HEK293 (cell line): ENCODE results near the gene TRIM2.

ENCODE experiments used
- MZF1 ChIP-seq: fragments of 450-650 bp; formaldehyde crosslinking; IDR thresholded peaks from 2 replicates; pipeline ENCODE4 v1.5.1; 2017; ENCODE audit warnings: missing biosample characterization, missing genetic modification characterization, borderline replicate concordance
- RBAK ChIP-seq: fragments of 450-650 bp; formaldehyde crosslinking; IDR thresholded peaks from 2 replicates; pipeline ENCODE4 v1.5.1; 2016; ENCODE audit warnings: missing biosample characterization, missing genetic modification characterization
- SP7 ChIP-seq: fragments of 450-650 bp; formaldehyde crosslinking; IDR thresholded peaks from 2 replicates; pipeline ENCODE4 v1.5.1; 2016; ENCODE audit warnings: missing biosample characterization, missing genetic modification characterization
- TRIM28 ChIP-seq: IDR thresholded peaks from 2 replicates; pipeline ENCODE4 v1.6.1; 2011; ENCODE audit warnings: low read length, control low read depth, borderline replicate concordance
- ZFP41 ChIP-seq: fragments of 450-650 bp; formaldehyde crosslinking; IDR thresholded peaks from 2 replicates; pipeline ENCODE4 v1.5.1; 2016; ENCODE audit warnings: missing biosample characterization, missing genetic modification characterization, borderline replicate concordance
- ZIC2 ChIP-seq: fragments of 450-650 bp; formaldehyde crosslinking; IDR thresholded peaks from 2 replicates; pipeline ENCODE4 v1.5.1; 2016; ENCODE audit warnings: missing biosample characterization, missing genetic modification characterization
- ZNF211 ChIP-seq: fragments of 450-650 bp; formaldehyde crosslinking; IDR thresholded peaks from 2 replicates; pipeline ENCODE4 v1.5.1; 2016; ENCODE audit warnings: low read depth, missing biosample characterization, missing genetic modification characterization
- ZNF341 ChIP-seq: fragments of 450-650 bp; formaldehyde crosslinking; IDR thresholded peaks from 2 replicates; pipeline ENCODE4; 2016; ENCODE audit warnings: low read depth, missing biosample characterization, missing genetic modification characterization
- ZNF366 ChIP-seq: fragments of 450-650 bp; formaldehyde crosslinking; conservative IDR thresholded peaks from 2 replicates; pipeline ENCODE4 v1.5.1; 2016; ENCODE audit warnings: missing biosample characterization, missing genetic modification characterization
- ZNF391 ChIP-seq: fragments of 450-650 bp; formaldehyde crosslinking; IDR thresholded peaks from 2 replicates; pipeline ENCODE4 v1.5.1; 2016; ENCODE audit warnings: low read depth, missing biosample characterization, missing genetic modification characterization, borderline replicate concordance
- ZNF423 ChIP-seq: fragments of 450-650 bp; formaldehyde crosslinking; IDR thresholded peaks from 2 replicates; pipeline ENCODE4 v1.5.1; 2016; ENCODE audit warnings: missing biosample characterization, missing genetic modification characterization
- ZNF555 ChIP-seq: fragments of 450-650 bp; formaldehyde crosslinking; conservative IDR thresholded peaks from 2 replicates; pipeline ENCODE4 v1.5.1; 2017; ENCODE audit warnings: missing biosample characterization, mild to moderate bottlenecking, missing genetic modification characterization, inconsistent platforms
- ZNF629 ChIP-seq: fragments of 450-650 bp; formaldehyde crosslinking; IDR thresholded peaks from 2 replicates; pipeline ENCODE4 v1.5.1; 2017; ENCODE audit warnings: missing biosample characterization, missing genetic modification characterization
- ZNF701 ChIP-seq: fragments of 450-650 bp; formaldehyde crosslinking; IDR thresholded peaks from 2 replicates; pipeline ENCODE4 v1.5.1; 2016; ENCODE audit warnings: missing biosample characterization, missing genetic modification characterization
- ZNF76 ChIP-seq: fragments of 450-650 bp; formaldehyde crosslinking; IDR thresholded peaks from 2 replicates; pipeline ENCODE4; 2016; ENCODE audit warnings: low read depth, missing biosample characterization, missing genetic modification characterization, borderline replicate concordance
- ZNF785 ChIP-seq: fragments of 450-650 bp; formaldehyde crosslinking; IDR thresholded peaks from 2 replicates; pipeline ENCODE4 v1.5.1; 2016; ENCODE audit warnings: missing biosample characterization, missing genetic modification characterization
- TF ChIP-seq, protein P1 (sequence below): fragments of 450-650 bp; formaldehyde crosslinking; IDR thresholded peaks from 2 replicates; pipeline ENCODE4 v1.5.1; 2017; ENCODE audit warnings: missing biosample characterization, missing genetic modification characterization
- TF ChIP-seq, protein P2 (sequence below): fragments of 450-650 bp; formaldehyde crosslinking; IDR thresholded peaks from 2 replicates; pipeline ENCODE4 v1.5.1; 2016; ENCODE audit warnings: missing biosample characterization, missing genetic modification characterization
- TF ChIP-seq, protein P3 (sequence below): fragments of 450-650 bp; formaldehyde crosslinking; IDR thresholded peaks from 2 replicates; pipeline ENCODE4 v1.5.1; 2016; ENCODE audit warnings: missing biosample characterization, missing genetic modification characterization
- TF ChIP-seq, protein P4 (sequence below): fragments of 450-650 bp; formaldehyde crosslinking; IDR thresholded peaks from 2 replicates; pipeline ENCODE4 v1.5.1; 2016; ENCODE audit warnings: missing biosample characterization, missing genetic modification characterization
- TF ChIP-seq, protein P5 (sequence below): IDR thresholded peaks from 2 replicates; pipeline ENCODE4 v1.6.1; 2011; ENCODE audit warnings: mild to moderate bottlenecking, low read depth, low read length, borderline replicate concordance
- TF ChIP-seq, protein P6 (sequence below): fragments of 450-650 bp; formaldehyde crosslinking; IDR thresholded peaks from 2 replicates; pipeline ENCODE4 v1.5.1; 2016; ENCODE audit warnings: missing biosample characterization, missing genetic modification characterization
- TF ChIP-seq, protein P7 (sequence below): fragments of 450-650 bp; formaldehyde crosslinking; IDR thresholded peaks from 2 replicates; pipeline ENCODE4 v1.5.1; 2016; ENCODE audit warnings: missing biosample characterization, missing genetic modification characterization

Gene TRIM2

DNA sequence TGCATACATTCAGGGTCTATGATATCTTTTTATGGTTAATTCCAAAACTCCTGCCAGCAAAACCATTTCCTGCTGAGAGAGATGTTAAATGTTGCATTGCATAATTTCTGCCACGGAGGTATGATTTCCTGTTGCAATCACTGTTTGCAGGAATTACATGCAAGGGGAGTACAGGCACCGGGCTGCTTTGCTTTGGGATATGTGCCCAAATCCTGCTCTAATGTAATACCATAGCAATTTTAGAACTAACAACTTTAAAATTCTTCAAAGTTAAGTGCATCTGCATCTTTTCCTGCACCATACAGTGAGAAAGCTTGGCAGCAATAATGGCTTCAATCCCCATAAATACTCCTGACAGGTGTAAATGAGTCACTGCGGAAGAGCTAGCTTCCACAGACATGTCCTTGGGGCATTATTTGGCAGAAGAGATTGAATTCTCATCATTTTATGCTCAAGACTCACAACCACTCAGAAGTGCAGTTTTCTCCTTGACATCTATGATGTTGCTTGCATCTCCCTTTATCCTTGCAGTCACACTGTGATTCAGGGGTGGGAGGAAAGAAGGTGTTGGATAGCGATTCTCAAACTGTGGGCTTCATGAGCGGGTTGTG is 29.6 kb downstream of the TRIM2 start (continued):
- TF ChIP-seq ZNF555: no peak
- TF ChIP-seq, protein P1, sequence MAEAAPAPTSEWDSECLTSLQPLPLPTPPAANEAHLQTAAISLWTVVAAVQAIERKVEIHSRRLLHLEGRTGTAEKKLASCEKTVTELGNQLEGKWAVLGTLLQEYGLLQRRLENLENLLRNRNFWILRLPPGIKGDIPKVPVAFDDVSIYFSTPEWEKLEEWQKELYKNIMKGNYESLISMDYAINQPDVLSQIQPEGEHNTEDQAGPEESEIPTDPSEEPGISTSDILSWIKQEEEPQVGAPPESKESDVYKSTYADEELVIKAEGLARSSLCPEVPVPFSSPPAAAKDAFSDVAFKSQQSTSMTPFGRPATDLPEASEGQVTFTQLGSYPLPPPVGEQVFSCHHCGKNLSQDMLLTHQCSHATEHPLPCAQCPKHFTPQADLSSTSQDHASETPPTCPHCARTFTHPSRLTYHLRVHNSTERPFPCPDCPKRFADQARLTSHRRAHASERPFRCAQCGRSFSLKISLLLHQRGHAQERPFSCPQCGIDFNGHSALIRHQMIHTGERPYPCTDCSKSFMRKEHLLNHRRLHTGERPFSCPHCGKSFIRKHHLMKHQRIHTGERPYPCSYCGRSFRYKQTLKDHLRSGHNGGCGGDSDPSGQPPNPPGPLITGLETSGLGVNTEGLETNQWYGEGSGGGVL (tag by site-specific recombination): no peak
- TF ChIP-seq, protein P2, sequence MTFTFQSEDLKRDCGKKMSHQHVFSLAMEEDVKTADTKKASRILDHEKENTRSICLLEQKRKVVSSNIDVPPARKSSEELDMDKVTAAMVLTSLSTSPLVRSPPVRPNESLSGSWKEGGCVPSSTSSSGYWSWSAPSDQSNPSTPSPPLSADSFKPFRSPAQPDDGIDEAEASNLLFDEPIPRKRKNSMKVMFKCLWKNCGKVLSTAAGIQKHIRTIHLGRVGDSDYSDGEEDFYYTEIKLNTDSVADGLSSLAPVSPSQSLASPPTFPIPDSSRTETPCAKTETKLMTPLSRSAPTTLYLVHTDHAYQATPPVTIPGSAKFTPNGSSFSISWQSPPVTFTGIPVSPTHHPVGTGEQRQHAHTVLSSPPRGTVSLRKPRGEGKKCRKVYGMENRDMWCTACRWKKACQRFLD: no peak
- TF ChIP-seq, protein P3, sequence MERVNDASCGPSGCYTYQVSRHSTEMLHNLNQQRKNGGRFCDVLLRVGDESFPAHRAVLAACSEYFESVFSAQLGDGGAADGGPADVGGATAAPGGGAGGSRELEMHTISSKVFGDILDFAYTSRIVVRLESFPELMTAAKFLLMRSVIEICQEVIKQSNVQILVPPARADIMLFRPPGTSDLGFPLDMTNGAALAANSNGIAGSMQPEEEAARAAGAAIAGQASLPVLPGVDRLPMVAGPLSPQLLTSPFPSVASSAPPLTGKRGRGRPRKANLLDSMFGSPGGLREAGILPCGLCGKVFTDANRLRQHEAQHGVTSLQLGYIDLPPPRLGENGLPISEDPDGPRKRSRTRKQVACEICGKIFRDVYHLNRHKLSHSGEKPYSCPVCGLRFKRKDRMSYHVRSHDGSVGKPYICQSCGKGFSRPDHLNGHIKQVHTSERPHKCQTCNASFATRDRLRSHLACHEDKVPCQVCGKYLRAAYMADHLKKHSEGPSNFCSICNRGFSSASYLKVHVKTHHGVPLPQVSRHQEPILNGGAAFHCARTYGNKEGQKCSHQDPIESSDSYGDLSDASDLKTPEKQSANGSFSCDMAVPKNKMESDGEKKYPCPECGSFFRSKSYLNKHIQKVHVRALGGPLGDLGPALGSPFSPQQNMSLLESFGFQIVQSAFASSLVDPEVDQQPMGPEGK (tag by site-specific recombination): no peak
- TF ChIP-seq, protein P4, sequence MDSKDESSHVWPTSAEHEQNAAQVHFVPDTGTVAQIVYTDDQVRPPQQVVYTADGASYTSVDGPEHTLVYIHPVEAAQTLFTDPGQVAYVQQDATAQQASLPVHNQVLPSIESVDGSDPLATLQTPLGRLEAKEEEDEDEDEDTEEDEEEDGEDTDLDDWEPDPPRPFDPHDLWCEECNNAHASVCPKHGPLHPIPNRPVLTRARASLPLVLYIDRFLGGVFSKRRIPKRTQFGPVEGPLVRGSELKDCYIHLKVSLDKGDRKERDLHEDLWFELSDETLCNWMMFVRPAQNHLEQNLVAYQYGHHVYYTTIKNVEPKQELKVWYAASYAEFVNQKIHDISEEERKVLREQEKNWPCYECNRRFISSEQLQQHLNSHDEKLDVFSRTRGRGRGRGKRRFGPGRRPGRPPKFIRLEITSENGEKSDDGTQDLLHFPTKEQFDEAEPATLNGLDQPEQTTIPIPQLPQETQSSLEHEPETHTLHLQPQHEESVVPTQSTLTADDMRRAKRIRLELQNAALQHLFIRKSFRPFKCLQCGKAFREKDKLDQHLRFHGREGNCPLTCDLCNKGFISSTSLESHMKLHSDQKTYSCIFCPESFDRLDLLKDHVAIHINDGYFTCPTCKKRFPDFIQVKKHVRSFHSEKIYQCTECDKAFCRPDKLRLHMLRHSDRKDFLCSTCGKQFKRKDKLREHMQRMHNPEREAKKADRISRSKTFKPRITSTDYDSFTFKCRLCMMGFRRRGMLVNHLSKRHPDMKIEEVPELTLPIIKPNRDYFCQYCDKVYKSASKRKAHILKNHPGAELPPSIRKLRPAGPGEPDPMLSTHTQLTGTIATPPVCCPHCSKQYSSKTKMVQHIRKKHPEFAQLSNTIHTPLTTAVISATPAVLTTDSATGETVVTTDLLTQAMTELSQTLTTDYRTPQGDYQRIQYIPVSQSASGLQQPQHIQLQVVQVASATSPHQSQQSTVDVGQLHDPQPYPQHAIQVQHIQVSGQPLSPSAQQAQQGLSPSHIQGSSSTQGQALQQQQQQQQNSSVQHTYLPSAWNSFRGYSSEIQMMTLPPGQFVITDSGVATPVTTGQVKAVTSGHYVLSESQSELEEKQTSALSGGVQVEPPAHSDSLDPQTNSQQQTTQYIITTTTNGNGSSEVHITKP: 0 out of 2 replicates have a peak, but pooled peaks have one; percentile 4
- no peak for TF ChIP-seq TRIM28
- TF ChIP-seq, protein P5, sequence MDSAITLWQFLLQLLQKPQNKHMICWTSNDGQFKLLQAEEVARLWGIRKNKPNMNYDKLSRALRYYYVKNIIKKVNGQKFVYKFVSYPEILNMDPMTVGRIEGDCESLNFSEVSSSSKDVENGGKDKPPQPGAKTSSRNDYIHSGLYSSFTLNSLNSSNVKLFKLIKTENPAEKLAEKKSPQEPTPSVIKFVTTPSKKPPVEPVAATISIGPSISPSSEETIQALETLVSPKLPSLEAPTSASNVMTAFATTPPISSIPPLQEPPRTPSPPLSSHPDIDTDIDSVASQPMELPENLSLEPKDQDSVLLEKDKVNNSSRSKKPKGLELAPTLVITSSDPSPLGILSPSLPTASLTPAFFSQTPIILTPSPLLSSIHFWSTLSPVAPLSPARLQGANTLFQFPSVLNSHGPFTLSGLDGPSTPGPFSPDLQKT: no peak
- no peak for TF ChIP-seq ZNF76 (tag by site-specific recombination)
- peak; percentile 11; the same call in 1 of the 2 replicates for TF ChIP-seq ZNF366 (tag by site-specific recombination)
- TF ChIP-seq SP7: peak; percentile 30; the same call in 1 of the 2 replicates
- peak; percentile 45 for TF ChIP-seq ZNF629 (tag by site-specific recombination)
- no peak for TF ChIP-seq ZNF701 (tag by site-specific recombination)
- TF ChIP-seq, protein P6, sequence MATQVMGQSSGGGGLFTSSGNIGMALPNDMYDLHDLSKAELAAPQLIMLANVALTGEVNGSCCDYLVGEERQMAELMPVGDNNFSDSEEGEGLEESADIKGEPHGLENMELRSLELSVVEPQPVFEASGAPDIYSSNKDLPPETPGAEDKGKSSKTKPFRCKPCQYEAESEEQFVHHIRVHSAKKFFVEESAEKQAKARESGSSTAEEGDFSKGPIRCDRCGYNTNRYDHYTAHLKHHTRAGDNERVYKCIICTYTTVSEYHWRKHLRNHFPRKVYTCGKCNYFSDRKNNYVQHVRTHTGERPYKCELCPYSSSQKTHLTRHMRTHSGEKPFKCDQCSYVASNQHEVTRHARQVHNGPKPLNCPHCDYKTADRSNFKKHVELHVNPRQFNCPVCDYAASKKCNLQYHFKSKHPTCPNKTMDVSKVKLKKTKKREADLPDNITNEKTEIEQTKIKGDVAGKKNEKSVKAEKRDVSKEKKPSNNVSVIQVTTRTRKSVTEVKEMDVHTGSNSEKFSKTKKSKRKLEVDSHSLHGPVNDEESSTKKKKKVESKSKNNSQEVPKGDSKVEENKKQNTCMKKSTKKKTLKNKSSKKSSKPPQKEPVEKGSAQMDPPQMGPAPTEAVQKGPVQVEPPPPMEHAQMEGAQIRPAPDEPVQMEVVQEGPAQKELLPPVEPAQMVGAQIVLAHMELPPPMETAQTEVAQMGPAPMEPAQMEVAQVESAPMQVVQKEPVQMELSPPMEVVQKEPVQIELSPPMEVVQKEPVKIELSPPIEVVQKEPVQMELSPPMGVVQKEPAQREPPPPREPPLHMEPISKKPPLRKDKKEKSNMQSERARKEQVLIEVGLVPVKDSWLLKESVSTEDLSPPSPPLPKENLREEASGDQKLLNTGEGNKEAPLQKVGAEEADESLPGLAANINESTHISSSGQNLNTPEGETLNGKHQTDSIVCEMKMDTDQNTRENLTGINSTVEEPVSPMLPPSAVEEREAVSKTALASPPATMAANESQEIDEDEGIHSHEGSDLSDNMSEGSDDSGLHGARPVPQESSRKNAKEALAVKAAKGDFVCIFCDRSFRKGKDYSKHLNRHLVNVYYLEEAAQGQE (tag by site-specific recombination): 0 out of 2 replicates have a peak, but pooled peaks have one; percentile 44
- TF ChIP-seq ZFP41 (tag by site-specific recombination): no peak
- TF ChIP-seq, protein P7, sequence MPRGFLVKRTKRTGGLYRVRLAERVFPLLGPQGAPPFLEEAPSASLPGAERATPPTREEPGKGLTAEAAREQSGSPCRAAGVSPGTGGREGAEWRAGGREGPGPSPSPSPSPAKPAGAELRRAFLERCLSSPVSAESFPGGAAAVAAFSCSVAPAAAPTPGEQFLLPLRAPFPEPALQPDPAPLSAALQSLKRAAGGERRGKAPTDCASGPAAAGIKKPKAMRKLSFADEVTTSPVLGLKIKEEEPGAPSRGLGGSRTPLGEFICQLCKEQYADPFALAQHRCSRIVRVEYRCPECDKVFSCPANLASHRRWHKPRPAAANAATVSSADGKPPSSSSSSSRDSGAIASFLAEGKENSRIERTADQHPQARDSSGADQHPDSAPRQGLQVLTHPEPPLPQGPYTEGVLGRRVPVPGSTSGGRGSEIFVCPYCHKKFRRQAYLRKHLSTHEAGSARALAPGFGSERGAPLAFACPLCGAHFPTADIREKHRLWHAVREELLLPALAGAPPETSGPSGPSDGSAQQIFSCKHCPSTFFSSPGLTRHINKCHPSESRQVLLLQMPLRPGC (tag by site-specific recombination): no peak
- no peak for TF ChIP-seq RBAK (tag by site-specific recombination)
- TF ChIP-seq ZNF423 (tag by site-specific recombination): no peak
- TF ChIP-seq ZNF391 (tag by site-specific recombination): no peak
- no peak for TF ChIP-seq ZNF785
- no peak for TF ChIP-seq ZNF341 (tag by site-specific recombination)
- TF ChIP-seq MZF1 (tag by site-specific recombination): no peak
- TF ChIP-seq ZIC2 (tag by site-specific recombination): no peak
- TF ChIP-seq ZNF211 (tag by site-specific recombination): no peak
